SU-DHL-6 (cell line): Measurements from ENCODE around the gene TRPM2.

Experiments
- CTCF ChIP-seq: fragments of 200-600 bp; sonication (generic); IDR thresholded peaks from one replicate; pipeline ENCODE4 v1.5.1; 2017; ENCODE audit warnings: antibody characterized with exemption, mild to moderate bottlenecking, low read length, moderate library complexity; ENCODE audit not compliant: insufficient read depth, poor library complexity, severe bottlenecking
- EZH2phosphoT487 ChIP-seq: fragments of 200-600 bp; sonication (generic), shearing (Covaris generic); conservative IDR thresholded peaks from 2 replicates; pipeline ENCODE4 v1.6.1; 2018; ENCODE audit warnings: mild to moderate bottlenecking, antibody characterized with exemption, low read length, moderate library complexity, mixed read lengths

GRCh38 chr21:44364151-44365053 lies 11.0 kb downstream of the TRPM2 start:
- TF ChIP-seq CTCF (peak; percentile 17), EZH2phosphoT487 (no peak)
